ENCODE measurements around the gene CALCOCO2. TPM values are rescaled to one million over a fixed set of nuclear protein-coding genes. Genes with fewer than 3 reads are reported as not detected.

Gene CALCOCO2
- total RNA-seq, 1 experiment from 2014 or later: 113 TPM

GRCh38 chr17:48901241-48901640 is 70.4 kb downstream of the CALCOCO2 start:
- no peak overlapping the region for H3K27ac Mint-ChIP-seq (ENCODE audit: low read depth, unreplicated experiment)
- ChIA-PET CTCF (interaction anchor here (0.6 to 0.8 kb wide), 2 partner anchors 17 to 1555 kb away, joined by 3 read pairs; no protein-coding TSS in a partner anchor), POLR2A (interaction anchor here (1.8 to 5.7 kb wide), 2 partner anchors 8 to 14 kb away, joined by 4 to 42 read pairs; partner anchors contain the start of gene ATP5MC1)
- no peaks in the 10 kb centered on the region for H3K9me3 Mint-ChIP-seq (ENCODE audit: unreplicated experiment)
- H3K36me3 Mint-ChIP-seq (ENCODE audit: insufficient read depth, unreplicated experiment): peaks cover 15% of the 10 kb centered on the region
- intact Hi-C loops (cut with micrococcal nuclease): no loop called here
- DNase-seq (ENCODE audit: unreplicated experiment): no peak
- no peaks in the 10 kb centered on the region for H3K27me3 Mint-ChIP-seq (ENCODE audit: insufficient read depth, unreplicated experiment)
- BruUV-seq (replicated peaks): no TSS peak
- TF ChIP-seq, protein P1, sequence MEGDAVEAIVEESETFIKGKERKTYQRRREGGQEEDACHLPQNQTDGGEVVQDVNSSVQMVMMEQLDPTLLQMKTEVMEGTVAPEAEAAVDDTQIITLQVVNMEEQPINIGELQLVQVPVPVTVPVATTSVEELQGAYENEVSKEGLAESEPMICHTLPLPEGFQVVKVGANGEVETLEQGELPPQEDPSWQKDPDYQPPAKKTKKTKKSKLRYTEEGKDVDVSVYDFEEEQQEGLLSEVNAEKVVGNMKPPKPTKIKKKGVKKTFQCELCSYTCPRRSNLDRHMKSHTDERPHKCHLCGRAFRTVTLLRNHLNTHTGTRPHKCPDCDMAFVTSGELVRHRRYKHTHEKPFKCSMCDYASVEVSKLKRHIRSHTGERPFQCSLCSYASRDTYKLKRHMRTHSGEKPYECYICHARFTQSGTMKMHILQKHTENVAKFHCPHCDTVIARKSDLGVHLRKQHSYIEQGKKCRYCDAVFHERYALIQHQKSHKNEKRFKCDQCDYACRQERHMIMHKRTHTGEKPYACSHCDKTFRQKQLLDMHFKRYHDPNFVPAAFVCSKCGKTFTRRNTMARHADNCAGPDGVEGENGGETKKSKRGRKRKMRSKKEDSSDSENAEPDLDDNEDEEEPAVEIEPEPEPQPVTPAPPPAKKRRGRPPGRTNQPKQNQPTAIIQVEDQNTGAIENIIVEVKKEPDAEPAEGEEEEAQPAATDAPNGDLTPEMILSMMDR (IDR thresholded peaks at IDR 0.05; ENCODE audit: unreplicated experiment): no peak
- no peaks in the 10 kb centered on the region for H3K4me1 Mint-ChIP-seq (ENCODE audit: insufficient read depth, unreplicated experiment)
- H3K4me3 Mint-ChIP-seq (ENCODE audit: unreplicated experiment): no peak overlapping the region

GRCh38 chr17:48903401-48903800 is 72.6 kb downstream of the CALCOCO2 start:
- H3K36me3 Mint-ChIP-seq (ENCODE audit: insufficient read depth, unreplicated experiment): peaks cover 5% of the 10 kb centered on the region
- TF ChIP-seq, protein P1 (IDR thresholded peaks at IDR 0.05; ENCODE audit: unreplicated experiment): no peak
- DNase-seq (ENCODE audit: unreplicated experiment): no peak
- intact Hi-C loops (cut with micrococcal nuclease): no loop called here
- CTCF ChIA-PET: interaction anchor here (0.6 to 0.7 kb wide), 4 partner anchors 24 to 324 kb away, joined by 3 to 4 read pairs (median 4); no protein-coding TSS in a partner anchor
- H3K9me3 Mint-ChIP-seq (ENCODE audit: unreplicated experiment): no peaks in the 10 kb centered on the region
- no peak overlapping the region for H3K4me3 Mint-ChIP-seq (ENCODE audit: unreplicated experiment)
- H3K27ac Mint-ChIP-seq (ENCODE audit: low read depth, unreplicated experiment): no peak overlapping the region
- BruUV-seq (replicated peaks): no TSS peak
- no peaks in the 10 kb centered on the region for H3K27me3 Mint-ChIP-seq (ENCODE audit: insufficient read depth, unreplicated experiment)
- POLR2A ChIA-PET: interaction anchor here (5.7 kb wide), 1 partner anchor 10 kb away, joined by 42 read pairs; the partner anchor contains the start of gene ATP5MC1
- H3K4me1 Mint-ChIP-seq (ENCODE audit: insufficient read depth, unreplicated experiment): no peaks in the 10 kb centered on the region

GRCh38 chr17:48904428-48904827 is 73.6 kb downstream of the CALCOCO2 start:
- ChIA-PET POLR2A (interaction anchor here (5.7 kb wide), 1 partner anchor 11 kb away, joined by 42 read pairs; the partner anchor contains the start of gene ATP5MC1), CTCF (interaction anchor here (0.6 kb wide), 1 partner anchor 31 kb away, joined by 6 read pairs; no protein-coding TSS in a partner anchor)
- H3K27me3 Mint-ChIP-seq (ENCODE audit: insufficient read depth, unreplicated experiment): no peaks in the 10 kb centered on the region
- H3K27ac Mint-ChIP-seq (ENCODE audit: low read depth, unreplicated experiment): no peak overlapping the region
- peaks cover 10% of the 10 kb centered on the region for H3K36me3 Mint-ChIP-seq (ENCODE audit: insufficient read depth, unreplicated experiment)
- no peak overlapping the region for H3K4me3 Mint-ChIP-seq (ENCODE audit: unreplicated experiment)
- TF ChIP-seq, protein P1 (IDR thresholded peaks at IDR 0.05; ENCODE audit: unreplicated experiment): no peak
- H3K4me1 Mint-ChIP-seq (ENCODE audit: insufficient read depth, unreplicated experiment): no peaks in the 10 kb centered on the region
- no TSS peak for BruUV-seq (replicated peaks)
- no peaks in the 10 kb centered on the region for H3K9me3 Mint-ChIP-seq (ENCODE audit: unreplicated experiment)
- no peak for DNase-seq (ENCODE audit: unreplicated experiment)
- intact Hi-C loops (cut with micrococcal nuclease): no loop called here

DNA sequence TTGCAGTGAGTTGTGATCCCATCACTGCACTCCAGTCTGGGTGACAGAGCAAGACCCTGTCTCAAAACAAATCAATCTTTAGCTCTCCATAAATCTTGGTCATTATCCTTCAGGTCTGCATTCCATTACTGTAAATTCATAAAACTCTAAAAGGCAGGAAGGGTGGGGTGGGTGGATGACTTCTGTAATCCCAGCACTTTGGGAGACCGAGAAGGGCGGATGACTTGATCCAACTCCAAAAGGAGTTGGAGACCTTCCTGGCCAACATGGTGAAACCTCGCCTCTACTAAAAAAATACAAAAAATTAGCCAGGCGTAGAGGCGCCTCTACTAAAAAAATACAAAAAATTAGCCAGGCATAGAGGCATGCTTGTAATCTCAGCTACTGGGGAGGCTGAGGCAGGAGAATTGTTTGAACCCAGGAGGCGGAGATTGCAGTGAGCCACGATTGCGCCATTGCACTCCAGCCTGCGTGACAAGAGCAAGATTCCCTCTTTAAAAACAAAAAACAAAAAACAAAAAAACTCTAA is 75.2 kb downstream of the CALCOCO2 start:
- no TSS peak for BruUV-seq (replicated peaks)
- Mint-ChIP-seq H3K4me1 (ENCODE audit: insufficient read depth, unreplicated experiment) (peaks cover 15% of the 10 kb centered on the region), H3K27me3 (ENCODE audit: insufficient read depth, unreplicated experiment) (no peaks in the 10 kb centered on the region), H3K9me3 (ENCODE audit: unreplicated experiment) (no peaks in the 10 kb centered on the region), H3K36me3 (ENCODE audit: insufficient read depth, unreplicated experiment) (peaks cover 20% of the 10 kb centered on the region), H3K27ac (ENCODE audit: low read depth, unreplicated experiment) (no peak overlapping the region), H3K4me3 (ENCODE audit: unreplicated experiment) (no peak overlapping the region)
- no peak for DNase-seq (ENCODE audit: unreplicated experiment)
- intact Hi-C loops (cut with micrococcal nuclease): loop anchor here (5.0 kb wide), 1 partner anchor 286 kb away; no protein-coding TSS in a partner anchor
- TF ChIP-seq, protein P1 (IDR thresholded peaks at IDR 0.05; ENCODE audit: unreplicated experiment): no peak
- ChIA-PET CTCF (no interaction called here), POLR2A (interaction anchor here (0.7 to 5.7 kb wide), 3 partner anchors 9 to 281 kb away, joined by 3 to 42 read pairs (median 6); partner anchors contain the start of gene ATP5MC1)
